ENCODE data around the gene VIPR2.

GRCh38 chr7:158996214-158997109 lies 148.2 kb downstream of the VIPR2 start:
- TF ChIP-seq ZNF274 (IDR thresholded peaks at IDR 0.05; ENCODE audit: low read depth, low read length), result no peak
- no peak for TF ChIP-seq YY1 (IDR thresholded peaks at IDR 0.05; ENCODE audit: insufficient read depth, insufficient read length)
- no peak for TF ChIP-seq SUZ12 (IDR thresholded peaks at IDR 0.05; ENCODE audit: extremely low read depth, insufficient read depth, insufficient read length)

Measured in NT2/D1 (cell line).